Cardiac fibroblast (primary cell): ENCODE data around the gene GALNT18.

Experiments
- DNase-seq, 2 donors: peaks; one replicate each; pipeline versions ENCODE4 v3.0.0 to v3.0.0-alpha.2; 2010; ENCODE audit warnings: low read depth in 2 of 2
- H3K4me3 ChIP-seq, 2 donors: replicated peaks in 1 of 2; 1 replicate in 1 of 2; 2 replicates in 1 of 2; pipeline ENCODE4 v1.5.1; 2011; ENCODE audit warnings: low read depth in 2 of 2, low read length in 2 of 2, mild to moderate bottlenecking in 2 of 2, moderate library complexity in 1 of 2
- TF ChIP-seq, protein P1 (sequence below): IDR thresholded peaks from one replicate; pipeline ENCODE4 v1.5.1; 2011; ENCODE audit warnings: low read depth, mild to moderate bottlenecking, low read length, inconsistent platforms

The GALNT18 gene

DNA sequence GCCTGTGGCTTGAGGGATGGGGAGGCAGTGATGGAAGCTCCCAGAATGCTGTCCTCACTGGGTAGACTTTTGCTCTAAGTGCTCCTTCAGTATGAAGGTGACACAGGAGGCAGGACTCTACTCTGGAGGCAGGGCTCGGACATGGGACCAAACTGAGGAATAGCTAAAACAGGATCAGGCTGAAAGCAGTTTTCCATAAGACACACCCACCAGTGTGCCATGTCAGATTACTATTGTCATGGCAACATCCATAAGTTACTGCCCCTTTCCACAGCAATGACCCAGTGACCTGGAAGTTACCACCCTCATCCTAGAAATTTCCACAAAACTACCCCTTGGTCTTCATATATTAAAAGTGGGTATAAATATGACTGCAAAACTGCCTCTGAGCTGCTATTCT lies 43.6 kb upstream of the GALNT18 start:
- no peak for DNase-seq
- H3K4me3 ChIP-seq, result no peak overlapping the region
- TF ChIP-seq, protein P1, sequence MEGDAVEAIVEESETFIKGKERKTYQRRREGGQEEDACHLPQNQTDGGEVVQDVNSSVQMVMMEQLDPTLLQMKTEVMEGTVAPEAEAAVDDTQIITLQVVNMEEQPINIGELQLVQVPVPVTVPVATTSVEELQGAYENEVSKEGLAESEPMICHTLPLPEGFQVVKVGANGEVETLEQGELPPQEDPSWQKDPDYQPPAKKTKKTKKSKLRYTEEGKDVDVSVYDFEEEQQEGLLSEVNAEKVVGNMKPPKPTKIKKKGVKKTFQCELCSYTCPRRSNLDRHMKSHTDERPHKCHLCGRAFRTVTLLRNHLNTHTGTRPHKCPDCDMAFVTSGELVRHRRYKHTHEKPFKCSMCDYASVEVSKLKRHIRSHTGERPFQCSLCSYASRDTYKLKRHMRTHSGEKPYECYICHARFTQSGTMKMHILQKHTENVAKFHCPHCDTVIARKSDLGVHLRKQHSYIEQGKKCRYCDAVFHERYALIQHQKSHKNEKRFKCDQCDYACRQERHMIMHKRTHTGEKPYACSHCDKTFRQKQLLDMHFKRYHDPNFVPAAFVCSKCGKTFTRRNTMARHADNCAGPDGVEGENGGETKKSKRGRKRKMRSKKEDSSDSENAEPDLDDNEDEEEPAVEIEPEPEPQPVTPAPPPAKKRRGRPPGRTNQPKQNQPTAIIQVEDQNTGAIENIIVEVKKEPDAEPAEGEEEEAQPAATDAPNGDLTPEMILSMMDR, result no peak

DNA sequence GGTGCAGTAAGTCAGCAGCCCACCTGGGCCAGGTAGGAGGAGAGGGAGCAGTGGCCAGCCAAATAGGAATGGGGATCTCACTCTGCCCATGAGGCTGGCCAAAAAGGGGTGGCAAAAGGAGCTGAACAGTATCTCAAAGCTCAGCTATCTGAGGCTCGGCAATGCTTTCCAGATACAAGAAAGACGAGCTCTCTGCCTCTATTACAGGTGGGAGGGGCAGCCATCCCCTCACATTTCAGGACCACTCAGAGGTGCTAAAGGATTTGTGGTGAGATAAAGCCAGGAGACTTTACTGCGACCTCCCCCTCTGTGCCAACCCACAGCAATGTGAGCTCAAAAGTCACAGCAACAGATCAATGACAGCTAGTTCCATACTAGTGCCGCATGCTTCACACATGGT lies 42.1 kb upstream of the GALNT18 start:
- no peak overlapping the region for H3K4me3 ChIP-seq
- TF ChIP-seq, protein P1, result no peak
- no peak for DNase-seq

DNA sequence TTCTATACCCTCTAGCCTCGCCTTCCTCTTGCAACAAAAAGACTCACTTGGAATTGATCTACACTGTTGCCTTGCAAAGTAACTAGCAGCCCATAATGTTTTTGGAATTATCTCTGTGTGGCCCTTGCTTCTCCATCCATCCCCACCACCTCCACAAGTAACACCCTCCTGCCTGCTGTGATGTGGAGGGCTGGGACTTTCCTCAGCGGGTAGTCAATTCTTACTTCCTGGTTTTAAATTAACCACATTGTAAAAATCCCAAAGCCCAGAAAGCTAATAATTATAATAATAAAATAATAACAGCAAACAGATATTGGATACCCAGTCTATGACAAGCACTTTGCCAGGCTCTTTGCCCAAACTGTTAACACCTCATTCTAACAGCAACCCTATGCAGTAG lies 40.8 kb upstream of the GALNT18 start:
- no peak for DNase-seq
- TF ChIP-seq, protein P1, result no peak
- no peak overlapping the region for H3K4me3 ChIP-seq

DNA sequence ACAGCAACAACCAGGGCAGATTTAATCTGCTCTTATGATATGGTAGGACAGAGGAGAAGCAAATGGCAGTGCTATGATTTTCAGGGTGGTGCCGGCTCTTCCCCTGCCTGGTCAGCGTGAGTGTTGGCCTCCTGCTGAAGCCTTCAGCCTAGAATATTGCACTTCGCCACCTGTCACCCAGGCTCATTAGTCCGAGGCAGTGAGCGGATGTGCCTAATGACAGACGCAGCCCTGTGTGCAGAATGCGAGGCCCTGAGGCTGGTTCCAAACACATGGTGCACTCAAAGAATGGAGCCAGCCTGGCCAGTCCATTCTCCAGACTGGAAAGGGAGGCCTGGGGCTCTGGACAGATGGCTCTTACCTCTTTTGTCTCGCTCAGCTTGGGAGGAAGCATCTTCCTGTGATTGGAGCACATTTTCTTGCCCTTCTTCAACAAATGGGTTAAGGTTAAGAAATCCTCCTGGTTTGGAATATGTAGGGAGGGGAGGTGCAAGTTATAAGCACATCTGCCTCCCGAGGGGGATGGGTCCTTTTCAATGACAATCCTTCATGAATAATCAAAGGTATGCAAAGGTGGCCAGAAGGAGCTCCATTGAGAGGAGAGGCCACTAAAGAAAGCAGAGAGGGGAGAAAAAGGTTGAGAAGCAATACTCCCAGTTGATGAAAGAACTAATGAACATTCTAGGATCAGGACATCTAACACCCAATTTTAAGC lies 39.7 kb upstream of the GALNT18 start:
- TF ChIP-seq, protein P1, result no peak
- no peak overlapping the region for H3K4me3 ChIP-seq
- no peak for DNase-seq

DNA sequence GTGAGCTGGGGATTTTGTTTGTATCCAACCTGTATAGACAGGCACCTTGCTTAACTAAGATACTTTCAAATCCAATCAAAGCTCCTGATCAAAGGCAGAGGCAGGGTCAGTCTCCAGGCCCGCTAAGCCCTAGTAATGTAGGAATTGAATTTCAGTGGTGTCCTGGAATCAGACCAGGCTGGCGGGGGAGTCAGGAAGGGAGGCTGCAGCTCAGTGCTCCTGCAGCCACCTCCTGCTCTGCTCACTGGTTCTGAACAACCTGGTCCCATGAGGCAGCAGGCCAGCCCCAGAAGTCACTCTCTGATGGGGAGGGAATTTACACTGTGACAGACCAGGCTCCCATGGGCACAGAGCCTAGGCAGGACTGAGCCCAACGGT lies 38.5 kb upstream of the GALNT18 start:
- no peak overlapping the region for H3K4me3 ChIP-seq
- TF ChIP-seq, protein P1, result no peak
- no peak for DNase-seq

DNA sequence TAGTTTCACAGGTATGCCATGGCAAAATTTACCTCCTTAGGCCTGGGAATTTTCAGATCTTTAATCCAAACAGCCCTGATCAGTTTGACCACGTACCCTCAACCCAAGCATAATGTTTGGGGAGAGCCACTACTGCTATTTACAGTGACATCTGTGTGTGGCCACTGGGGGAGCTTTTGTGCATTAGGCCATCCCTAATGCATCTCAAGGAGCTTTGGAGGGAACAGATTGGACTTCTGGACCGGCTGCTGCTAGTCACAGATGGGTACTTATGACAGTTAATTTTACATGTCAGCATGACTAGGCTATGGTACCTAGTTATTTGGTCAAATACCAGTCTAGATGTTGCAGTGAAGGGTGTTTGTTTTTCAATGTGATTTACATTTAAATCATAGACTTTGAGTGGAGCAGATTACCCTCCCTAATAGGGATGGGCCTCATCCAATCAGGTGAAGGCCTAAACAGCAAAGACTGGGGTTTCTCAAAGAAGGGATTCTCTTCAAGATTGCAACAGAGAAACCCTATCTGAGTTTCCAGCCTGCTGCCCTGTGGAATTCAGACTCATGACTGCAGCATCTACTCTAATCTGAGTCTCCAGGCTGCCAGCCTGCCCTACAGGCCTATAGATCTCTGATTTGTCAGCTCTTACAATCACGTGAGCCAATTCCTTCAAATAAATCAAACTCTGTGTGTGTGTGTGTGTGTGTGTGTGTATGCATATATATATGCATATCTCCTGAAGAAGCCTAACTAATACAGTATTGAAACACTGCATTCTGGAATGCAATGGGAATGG lies 38.0 kb upstream of the GALNT18 start:
- TF ChIP-seq, protein P1, result no peak
- no peak for DNase-seq

More for the DNA sequence above, 38.0 kb upstream of the GALNT18 start:
- no peak overlapping the region for H3K4me3 ChIP-seq
